Measurements from ENCODE around the gene KCTD17.
"Not testable (repeated sequence)": the region's sequence is repeated elsewhere in the genome, so short reads cannot be mapped to it uniquely, and the experiment has no call there.

KCTD17 gene

GRCh38 chr22:37069319-37069718 is 17.8 kb downstream of the KCTD17 start:
- in situ Hi-C loops (cut with MboI; ENCODE audit: low pct_unique_long_range_greater_than_20kb, low sequenced_read_pairs, unreplicated experiment): no loop called here
- no peak for TF ChIP-seq CTCF (IDR thresholded peaks at IDR 0.05; ENCODE audit: extremely low read depth, insufficient read depth, missing control alignments)
- DNase-seq (ENCODE audit: low spot score): no peak

GRCh38 chr22:37069719-37070118 is 18.2 kb downstream of the KCTD17 start:
- no peak for DNase-seq (ENCODE audit: low spot score)
- TF ChIP-seq CTCF (IDR thresholded peaks at IDR 0.05; ENCODE audit: extremely low read depth, insufficient read depth, missing control alignments): no peak

DNA sequence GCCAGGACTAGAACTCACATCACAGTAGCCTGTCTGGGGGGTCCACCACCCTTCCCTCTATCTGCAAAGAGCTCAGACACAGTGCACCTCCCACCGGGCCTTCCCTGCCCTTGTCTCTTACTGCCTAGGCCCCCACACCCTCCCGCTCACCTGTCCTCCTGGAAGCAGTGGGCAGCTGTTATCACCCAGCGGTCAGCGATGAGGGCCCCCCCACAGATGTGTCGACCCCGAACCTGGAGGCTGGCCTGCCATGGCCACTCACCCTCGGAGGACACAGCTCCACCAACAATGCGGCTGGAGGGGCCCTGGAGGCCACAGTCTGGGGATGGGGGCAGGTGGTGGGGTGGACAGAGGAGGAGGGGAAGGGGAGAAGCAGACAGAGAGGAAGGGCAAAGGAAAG is 18.8 kb downstream of the KCTD17 start:
- TF ChIP-seq CTCF (IDR thresholded peaks at IDR 0.05; ENCODE audit: extremely low read depth, insufficient read depth, missing control alignments): no peak
- DNase-seq (ENCODE audit: low spot score): no peak
- in situ Hi-C loops (cut with MboI; ENCODE audit: low pct_unique_long_range_greater_than_20kb, low sequenced_read_pairs, unreplicated experiment): no loop called here

More at GRCh38 chr22:37069719-37070118, 18.2 kb downstream of the KCTD17 start:
- in situ Hi-C loops (cut with MboI; ENCODE audit: low pct_unique_long_range_greater_than_20kb, low sequenced_read_pairs, unreplicated experiment): no loop called here

- no peak for DNase-seq (ENCODE audit: low spot score)
- in situ Hi-C loops (cut with MboI; ENCODE audit: low pct_unique_long_range_greater_than_20kb, low sequenced_read_pairs, unreplicated experiment): no loop called here
- no peak for TF ChIP-seq CTCF (IDR thresholded peaks at IDR 0.05; ENCODE audit: extremely low read depth, insufficient read depth, missing control alignments)
These were observed 19.2 kb downstream of the KCTD17 start for GRCh38 chr22:37070744-37071143.

- in situ Hi-C loops (cut with MboI; ENCODE audit: low pct_unique_long_range_greater_than_20kb, low sequenced_read_pairs, unreplicated experiment); DNase-seq (ENCODE audit: low spot score): not testable (repeated sequence)
These were observed 20.5 kb downstream of the KCTD17 start for GRCh38 chr22:37071850-37072592.

GRCh38 chr22:37072673-37073072 is 21.1 kb downstream of the KCTD17 start:
- no peak for DNase-seq (ENCODE audit: low spot score)
- TF ChIP-seq CTCF (IDR thresholded peaks at IDR 0.05; ENCODE audit: extremely low read depth, insufficient read depth, missing control alignments): no peak
- in situ Hi-C loops (cut with MboI; ENCODE audit: low pct_unique_long_range_greater_than_20kb, low sequenced_read_pairs, unreplicated experiment): no loop called here

DNA sequence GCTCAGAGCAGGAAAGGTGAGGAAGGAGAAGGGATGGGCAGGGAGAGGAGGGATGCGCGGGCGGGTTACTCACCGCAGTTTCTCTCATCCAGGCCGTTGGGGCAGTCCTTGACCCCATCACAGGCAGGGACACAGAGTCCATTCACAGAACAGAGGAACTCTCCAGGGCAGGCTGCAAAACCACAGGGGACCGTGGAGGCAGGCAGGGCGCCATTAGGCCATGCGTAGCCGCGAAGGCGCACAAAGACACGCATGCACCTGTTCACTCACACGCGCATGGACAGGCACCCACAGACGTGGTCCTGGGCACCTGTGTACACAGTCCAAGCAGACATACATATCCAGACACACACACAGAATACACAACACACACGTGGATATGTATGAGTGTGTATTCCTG is 23.0 kb downstream of the KCTD17 start:
- in situ Hi-C loops (cut with MboI; ENCODE audit: low pct_unique_long_range_greater_than_20kb, low sequenced_read_pairs, unreplicated experiment): no loop called here

More for the DNA sequence above, 23.0 kb downstream of the KCTD17 start:
- DNase-seq (ENCODE audit: low spot score): no peak
- no peak for TF ChIP-seq CTCF (IDR thresholded peaks at IDR 0.05; ENCODE audit: extremely low read depth, insufficient read depth, missing control alignments)
